NOMO-1 (cell line): ENCODE measurements around the gene CD19.
"Not testable (repeated sequence)": the region's sequence is repeated elsewhere in the genome, so short reads cannot be mapped to it uniquely, and the experiment has no call there.

Source experiments
- DNase-seq, 2 experiments: peaks; one replicate each; lab custom pipeline; 2025; ENCODE audit not compliant: unreplicated experiment in 2 of 2; lab: John Stamatoyannopoulos, UW

CD19 gene

DNA sequence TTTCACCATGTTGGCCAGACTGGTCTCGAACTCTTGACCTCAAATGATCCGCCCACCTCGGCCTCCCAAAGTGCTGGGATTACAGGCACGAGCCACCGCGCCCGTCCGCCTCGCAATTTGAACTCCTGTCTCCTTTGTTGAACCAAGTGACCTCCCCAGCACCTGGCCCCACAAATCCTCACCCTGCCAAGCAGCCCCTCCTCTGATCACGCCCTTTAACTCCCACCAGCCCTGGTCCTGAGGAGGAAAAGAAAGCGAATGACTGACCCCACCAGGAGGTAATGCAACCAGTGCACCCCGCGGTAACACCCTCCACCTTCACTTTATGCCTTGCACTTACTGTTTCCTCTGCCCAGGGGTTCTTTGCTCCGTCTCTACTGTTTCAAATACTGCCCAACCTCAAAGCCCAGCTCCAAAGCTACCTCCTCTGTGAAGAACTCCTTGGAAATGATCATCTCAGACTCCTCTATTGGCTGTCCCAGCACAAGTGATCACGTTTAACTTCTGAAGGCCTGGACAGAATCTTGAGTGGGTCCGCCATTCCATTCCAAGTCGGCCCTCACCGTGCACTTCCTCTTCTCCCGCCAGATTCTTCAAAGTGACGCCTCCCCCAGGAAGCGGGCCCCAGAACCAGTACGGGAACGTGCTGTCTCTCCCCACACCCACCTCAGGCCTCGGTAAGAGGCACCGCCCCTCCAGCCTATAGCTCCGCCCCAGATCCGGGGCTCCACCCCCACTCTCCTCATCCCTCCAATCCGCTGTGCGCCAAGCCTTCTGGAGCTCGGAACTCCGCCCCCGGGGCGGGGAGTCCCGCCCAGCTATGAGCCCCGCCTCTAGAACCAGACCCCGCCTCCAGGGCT is 4.4 kb downstream of the CD19 start:
- peak; percentile 94 to 96 for DNase-seq

DNA sequence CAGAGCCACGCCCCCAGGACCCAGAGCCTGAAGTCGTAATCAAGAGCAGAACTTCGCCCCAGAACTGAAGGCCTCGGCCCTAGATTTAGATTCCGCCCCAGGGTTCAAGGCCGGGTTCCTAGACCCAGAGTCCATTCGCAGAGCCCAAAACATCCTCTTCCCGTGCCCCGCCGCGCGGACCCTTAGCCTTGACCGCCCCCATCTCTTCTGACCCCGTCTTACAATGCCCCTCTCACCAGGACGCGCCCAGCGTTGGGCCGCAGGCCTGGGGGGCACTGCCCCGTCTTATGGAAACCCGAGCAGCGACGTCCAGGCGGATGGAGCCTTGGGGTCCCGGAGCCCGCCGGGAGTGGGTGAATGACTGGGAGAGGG is 5.0 kb downstream of the CD19 start:
- DNase-seq, result no peak

DNA sequence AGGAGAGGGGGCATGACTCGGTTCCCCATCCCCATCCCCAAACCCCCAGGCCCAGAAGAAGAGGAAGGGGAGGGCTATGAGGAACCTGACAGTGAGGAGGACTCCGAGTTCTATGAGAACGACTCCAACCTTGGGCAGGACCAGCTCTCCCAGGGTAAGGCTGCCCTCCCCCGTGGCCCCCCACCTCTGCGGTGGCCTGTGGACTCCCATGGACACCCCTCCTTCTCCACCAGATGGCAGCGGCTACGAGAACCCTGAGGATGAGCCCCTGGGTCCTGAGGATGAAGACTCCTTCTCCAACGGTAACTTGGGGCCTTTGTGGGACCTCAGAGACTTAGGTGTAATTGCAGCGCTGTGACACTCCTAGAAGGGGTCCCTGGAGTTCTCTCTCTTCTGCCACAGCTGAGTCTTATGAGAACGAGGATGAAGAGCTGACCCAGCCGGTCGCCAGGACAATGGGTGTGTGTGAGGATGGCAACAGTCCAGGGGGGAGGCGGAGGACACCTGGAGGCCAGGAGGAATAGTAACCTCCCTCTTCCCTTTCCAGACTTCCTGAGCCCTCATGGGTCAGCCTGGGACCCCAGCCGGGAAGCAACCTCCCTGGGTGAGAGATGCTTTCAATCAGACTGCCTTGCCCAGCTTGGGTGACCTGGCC is 5.6 kb downstream of the CD19 start:
- no peak for DNase-seq

DNA sequence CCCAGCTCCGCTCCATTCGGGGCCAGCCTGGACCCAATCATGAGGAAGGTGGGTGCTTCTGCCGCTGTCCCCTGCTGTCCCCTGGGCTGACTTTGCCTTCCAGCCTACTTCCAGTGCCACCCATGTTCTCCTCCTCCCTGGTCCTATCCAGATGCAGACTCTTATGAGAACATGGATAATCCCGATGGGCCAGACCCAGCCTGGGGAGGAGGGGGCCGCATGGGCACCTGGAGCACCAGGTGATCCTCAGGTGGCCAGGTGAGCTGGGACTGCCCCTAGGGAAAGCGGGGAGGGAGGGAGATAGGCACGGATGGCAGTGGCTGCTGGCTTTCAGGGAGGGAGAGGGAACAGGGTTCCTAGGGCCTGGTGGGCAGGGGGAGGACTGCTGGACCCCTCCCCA is 7.0 kb downstream of the CD19 start:
- DNase-seq, result no peak

DNA sequence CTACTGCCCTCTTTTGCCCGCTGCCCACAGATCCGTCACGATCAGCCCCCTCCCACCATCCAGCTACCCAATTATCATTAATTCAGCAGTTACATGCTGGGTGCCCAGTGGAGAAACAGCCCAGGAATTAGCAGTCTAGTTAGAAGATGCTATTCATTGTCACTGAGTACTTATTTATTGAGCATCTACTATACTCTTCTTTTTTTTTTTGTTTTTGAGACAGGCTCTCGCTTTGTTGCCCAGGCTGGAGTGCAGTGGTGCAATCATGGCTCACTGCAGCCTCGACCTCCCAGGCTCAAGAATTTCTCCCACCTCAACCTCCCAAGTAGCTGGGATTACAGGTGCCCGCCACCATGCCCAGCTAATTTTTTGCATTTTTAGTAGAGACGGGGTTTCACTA is 8.1 kb downstream of the CD19 start:
- not testable (repeated sequence) for DNase-seq

DNA sequence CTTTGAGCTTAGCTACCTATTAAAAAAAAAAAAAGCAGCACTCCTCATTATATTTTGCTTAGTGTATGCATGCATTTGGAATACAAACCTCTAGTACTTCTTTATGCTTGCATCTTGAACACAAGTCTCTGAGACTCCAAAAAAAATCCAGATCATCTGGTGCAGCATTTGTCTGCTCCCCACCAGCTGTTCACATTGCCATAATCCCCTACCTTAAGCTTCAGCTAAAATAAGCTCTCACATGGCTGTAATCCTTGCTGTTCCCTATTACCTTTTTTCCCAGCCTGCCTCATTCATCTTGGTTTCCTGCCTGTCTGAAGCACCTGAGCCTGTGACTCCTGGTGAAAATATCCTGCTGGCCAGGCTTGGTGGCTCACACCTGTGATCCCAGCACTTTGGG is 11.5 kb downstream of the CD19 start:
- no peak for DNase-seq

DNA sequence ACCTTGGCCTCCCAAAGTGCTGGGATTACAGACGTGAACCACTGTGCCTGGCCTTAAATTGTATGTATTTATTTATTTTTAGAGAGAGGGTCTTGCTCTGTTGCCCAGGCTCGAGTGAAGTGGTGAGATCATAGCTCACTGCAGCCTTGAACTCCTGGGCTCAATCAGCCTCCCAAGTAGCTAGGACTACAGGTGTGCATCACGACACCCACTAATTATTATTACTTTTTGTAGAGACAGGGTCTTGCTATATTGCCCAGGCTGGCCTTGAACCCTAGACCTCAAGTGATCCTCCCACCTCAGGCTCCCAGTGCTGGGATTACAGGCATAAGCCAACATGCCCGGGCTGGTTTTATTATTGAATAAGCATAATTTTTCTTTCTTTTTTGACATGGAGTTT is 14.9 kb downstream of the CD19 start:
- no peak for DNase-seq

DNA sequence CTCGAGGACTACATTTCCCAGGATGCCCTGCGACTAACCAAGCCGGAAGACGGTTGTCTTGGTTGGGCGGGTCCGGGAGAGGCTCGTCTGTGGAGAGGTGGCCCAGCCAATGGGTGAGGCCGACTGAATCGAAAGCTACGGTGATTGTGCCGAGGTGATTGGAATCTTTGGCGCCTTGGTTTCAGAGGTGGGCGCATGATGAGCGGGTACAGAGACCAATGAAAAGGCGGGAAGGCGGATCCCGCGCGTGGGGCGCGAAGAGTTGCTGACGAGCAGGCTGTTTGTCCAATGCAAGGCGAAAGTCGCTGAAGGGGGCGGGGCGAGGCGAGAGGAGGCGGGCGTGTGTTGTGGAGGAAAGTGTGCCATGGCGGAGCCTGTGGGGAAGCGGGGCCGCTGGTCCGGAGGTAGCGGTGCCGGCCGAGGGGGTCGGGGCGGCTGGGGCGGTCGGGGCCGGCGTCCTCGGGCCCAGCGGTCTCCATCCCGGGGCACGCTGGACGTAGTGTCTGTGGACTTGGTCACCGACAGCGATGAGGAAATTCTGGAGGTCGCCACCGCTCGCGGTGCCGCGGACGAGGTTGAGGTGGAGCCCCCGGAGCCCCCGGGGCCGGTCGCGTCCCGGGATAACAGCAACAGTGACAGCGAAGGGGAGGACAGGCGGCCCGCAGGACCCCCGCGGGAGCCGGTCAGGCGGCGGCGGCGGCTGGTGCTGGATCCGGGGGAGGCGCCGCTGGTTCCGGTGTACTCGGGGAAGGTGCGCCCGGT is 19.1 kb downstream of the CD19 start, which contains the start of gene NFATC2IP:
Gene NFATC2IP (plus strand): TSS at position 290 of the 762 bp plus-strand sequence. CDS start 75 bp downstream, at position 365.
- peak; percentile 99 for DNase-seq

DNA sequence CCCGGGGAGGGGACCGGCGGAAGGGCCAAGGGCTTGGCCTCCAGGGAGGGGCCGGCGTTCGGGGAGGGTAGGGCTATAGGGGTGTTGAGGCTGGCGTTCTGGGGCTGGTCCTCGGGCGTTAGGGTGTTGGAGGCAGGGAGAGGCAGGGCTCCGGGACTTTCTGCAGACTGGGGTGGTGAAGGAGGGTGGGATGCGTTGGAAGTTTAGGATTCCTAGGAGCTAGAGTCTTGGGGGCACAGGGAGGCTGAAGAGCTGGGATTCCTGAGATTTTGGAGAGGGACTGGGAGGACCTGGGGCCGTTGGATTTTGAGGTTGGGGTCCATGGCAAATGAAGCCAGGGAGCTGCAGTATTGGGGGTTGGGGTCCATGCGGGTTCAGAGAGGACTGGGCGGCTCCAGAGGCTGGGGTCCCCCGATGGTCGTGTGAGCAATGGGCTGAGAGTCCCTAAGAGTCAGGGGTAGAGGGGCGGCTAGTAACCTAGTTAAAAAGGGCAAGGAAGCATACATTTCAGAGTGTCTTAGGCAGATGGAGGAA is 19.7 kb downstream of the CD19 start:
- no peak for DNase-seq

DNA sequence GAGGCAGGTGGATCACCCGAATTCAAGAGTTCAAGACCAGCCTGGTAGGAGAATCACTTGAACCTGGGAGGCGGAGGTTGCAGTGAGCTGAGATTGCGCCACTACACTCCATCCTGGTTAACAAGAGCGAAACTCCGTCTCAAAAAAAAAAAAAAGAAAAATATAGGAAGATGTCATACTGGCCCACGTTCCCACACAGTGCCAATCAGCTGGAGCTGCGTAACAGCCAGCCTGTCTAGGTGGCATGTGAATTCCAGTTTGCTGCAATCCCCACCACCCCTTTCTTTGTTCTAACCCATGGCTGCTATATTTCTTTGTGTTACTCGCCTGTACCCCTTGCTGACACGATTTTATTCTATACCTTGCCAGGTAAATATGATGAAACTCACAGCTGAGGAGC is 26.4 kb downstream of the CD19 start:
- no peak for DNase-seq

DNA sequence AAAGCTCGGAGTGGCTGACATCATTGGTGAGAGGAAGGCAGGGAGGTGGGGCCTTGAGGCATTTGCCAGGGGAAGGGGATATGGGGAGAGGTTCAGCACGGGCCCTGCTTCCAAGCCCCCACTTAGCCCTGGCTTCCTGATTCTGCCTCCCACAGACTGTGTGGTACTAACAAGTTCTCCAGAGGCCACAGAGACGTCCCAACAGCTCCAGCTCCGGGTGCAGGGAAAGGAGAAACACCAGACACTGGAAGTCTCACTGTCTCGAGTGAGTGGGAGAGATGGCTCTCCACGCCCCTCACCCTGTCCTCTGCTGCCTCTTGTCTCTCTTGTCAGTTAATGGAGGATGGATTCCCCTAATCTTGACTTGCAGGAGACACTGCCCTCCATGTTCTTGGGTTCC is 27.1 kb downstream of the CD19 start:
- DNase-seq, result no peak

DNA sequence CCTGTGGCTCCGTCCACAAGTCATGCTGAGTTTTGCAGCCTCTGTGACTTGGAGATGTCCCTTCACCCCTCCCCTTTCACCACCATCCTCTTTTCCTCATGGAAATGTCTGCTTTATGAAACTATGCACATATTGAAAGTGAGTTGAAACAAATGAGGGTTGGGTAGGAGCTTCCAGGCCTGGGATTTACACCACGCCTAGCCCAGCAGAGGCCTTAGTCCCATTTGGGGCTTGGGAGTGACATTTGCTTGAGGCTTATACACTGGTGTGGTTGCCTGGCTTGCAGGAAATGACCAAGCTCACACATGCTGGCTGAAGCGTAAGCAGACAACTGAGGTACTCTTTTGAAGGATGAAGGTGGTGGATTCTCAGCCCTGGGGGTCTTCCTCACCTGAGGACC is 32.3 kb downstream of the CD19 start:
- DNase-seq, result no peak

DNA sequence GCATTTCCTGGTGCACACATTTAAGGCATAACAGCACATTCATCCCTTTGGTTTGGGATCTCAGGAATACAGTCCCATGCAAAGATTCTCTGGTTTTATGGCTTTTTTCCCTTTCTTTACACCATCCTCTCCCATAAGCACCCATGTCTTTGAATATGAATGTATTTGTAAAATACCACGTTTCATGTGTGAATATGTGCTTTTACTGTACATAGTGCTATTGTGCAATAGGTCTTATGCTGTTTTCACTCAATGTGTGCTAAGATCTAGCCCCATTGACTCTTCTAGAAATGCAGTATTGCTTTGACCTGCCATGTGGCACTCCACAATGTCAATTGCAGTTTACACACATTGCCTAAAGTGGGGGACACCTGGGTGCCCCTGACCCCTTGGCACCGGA is 32.7 kb downstream of the CD19 start:
- DNase-seq, result no peak

DNA sequence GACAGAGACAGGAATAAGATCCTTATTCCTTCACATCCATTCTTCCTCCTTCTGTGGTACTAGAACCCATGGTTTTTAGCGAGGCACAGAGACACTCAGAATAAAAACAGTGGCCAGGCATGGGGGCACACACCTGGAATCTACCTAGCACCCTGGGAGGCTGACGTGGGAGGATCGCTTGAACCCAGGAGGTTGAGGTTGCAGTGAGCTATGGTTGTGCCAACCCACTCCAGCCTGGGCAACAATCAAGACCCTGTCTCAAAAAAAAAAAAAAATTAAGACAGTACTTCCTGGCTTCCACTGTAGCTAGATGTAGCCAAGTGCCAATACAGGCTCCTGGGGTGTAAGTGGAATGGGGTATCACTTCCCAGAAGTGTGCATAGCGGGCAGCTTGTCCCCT is 35.4 kb downstream of the CD19 start:
- DNase-seq, result no peak

DNA sequence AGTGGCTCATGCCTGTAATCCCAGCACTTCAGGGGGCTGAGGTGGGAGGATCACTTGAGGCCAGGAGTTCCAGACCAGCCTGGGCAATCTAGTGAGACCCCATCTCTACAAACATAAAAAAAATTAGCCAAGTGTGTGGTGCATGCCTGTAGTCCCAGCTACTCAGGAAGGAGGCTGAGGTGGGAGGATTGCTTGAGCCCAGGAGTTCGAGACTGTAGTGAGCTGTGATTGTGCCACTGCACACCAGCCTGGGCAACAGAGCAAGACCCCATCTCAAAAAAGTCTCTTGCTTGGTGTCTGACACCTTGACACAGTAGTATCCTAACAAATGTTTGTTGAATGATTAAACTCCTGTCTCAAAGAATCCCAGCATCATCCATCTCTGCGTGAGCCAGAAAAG is 37.9 kb downstream of the CD19 start:
- not testable (repeated sequence) for DNase-seq

DNA sequence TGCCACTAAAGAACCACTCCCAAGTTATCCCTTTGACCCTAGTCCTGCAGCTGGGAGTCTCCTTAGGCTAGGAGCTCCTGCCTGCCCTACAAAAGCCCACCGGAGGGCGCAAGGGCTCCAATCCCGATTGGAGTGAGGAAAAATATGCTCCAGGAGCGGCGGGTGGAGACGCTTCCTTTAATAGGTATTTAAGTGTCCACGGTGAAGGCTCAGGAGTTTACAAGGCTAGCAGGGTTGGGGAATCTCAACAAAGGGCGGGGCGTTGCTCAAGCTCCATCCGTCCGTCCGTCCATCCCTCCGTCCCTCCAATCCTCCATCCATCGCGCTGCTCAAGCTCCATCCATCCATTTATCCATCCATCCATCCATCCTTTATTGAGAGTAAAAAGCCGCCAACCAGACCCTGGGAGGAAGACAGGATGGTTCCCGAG is 42.3 kb downstream of the CD19 start:
- peak; percentile 5 to 31 for DNase-seq

DNA sequence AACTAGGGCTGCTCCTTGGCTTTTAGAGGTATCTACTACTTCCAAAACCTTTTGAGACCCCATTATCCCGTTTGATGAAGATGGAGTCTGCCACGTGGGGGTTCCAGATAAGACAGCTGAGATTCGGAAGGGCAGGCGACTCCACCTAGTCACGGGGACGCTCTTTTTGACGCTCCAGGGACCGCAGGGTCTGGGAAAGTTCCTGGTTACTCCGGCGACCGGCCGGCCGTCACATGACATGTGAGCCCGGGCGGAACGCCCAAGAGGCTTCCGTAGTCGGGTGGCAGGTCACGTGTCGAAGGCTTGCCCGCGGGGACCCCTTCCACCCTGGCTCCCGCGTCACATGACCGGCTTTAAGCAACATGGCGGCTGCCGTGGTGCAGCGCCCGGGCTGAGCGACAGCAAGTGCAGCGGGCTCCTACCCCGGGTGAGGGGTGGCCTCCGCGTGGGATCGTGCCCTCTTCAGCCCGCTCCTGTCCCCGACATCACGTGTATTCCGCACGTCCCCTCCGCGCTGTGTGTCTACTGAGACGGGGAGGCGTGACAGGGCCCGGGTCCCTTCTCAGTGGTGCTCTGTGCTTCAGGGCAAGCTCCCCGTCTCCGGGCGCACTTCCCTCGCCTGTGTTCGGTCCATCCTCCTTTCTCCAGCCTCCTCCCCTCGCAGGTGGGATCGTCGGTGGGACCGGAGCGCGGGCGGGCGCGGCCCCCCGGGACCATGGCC is 42.8 kb downstream of the CD19 start, which contains the start of gene SPNS1:
Gene SPNS1 (plus strand): TSS at position 342 of the 721 bp plus-strand sequence. CDS start 374 bp downstream, at position 716.
- peak; percentile 90 to 94 for DNase-seq

DNA sequence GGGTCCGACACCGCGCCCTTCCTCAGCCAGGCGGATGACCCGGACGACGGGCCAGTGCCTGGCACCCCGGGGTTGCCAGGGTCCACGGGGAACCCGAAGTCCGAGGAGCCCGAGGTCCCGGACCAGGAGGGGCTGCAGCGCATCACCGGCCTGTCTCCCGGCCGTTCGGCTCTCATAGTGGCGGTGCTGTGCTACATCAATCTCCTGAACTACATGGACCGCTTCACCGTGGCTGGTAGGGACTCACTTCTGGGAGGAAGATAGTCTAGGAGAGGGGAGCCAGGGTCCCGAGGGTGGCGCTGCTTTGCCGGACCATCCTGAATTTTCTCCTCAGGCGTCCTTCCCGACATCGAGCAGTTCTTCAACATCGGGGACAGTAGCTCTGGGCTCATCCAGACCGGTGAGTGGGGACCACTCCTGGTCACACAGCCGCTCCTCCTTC is 43.4 kb downstream of the CD19 start:
- no peak for DNase-seq

DNA sequence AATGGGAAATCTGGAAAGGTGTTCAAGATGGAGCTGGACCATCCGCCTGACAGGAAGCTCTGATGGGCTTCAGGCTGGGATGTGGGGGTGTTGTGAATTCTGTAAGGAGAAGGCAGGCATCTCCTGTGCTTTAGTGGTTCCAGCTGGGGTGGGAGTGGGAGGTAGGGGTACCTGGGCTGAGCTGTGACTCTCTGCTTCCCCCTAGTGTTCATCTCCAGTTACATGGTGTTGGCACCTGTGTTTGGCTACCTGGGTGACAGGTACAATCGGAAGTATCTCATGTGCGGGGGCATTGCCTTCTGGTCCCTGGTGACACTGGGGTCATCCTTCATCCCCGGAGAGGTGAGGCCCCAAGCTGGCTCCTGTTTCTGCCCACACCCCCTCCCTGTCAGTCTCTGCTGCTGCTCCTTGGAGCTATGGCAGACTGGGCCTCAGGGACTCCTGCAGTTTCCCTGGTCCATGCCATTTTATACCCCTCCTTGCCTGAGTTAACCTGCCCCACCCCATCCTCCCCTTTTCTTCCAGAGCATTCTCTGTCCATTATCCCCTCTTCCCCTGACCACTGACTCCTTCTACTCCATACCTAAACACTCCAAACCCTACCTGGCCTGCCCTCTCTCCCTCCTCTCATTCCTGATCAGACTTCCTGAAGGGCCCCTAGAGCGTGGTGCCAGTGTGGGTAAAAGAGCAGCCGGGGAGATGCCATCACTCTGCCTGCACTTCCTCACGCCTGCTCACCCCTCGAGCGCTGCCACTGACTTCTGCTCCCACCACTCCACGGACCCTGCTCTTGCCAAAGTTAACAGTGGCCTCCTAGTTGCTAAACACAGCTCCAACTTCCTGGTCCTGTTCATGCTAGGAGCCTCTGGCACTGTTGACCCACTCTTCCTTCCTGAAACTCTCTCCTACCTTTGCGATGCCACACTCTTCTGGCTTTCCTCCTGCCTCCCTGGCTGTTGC is 46.2 kb downstream of the CD19 start:
- DNase-seq, result no peak
